Stimulated activated CD8-positive, alpha-beta memory T cell treated with anti-CD3 and anti-CD28 coated beads, Interleukin-4, amount 100 ng/mL, for 1 hour (primary cell): ENCODE measurements around the gene INSRR.

Experiments used
- DNase-seq, 2 donors: peaks; one replicate each; pipeline ENCODE4 v3.0.0-alpha.2; 2020; ENCODE audit warnings: low read depth in 2 of 2, low spot score in 1 of 2

Gene INSRR

GRCh38 chr1:156852418-156852874 lies 6.5 kb downstream of the INSRR start:
- no peak for DNase-seq

- no peak for DNase-seq
Measured at GRCh38 chr1:156851779-156852417, 7.0 kb downstream of the INSRR start.

- no peak for DNase-seq
Measured at GRCh38 chr1:156849151-156849496, 9.8 kb downstream of the INSRR start.

DNA sequence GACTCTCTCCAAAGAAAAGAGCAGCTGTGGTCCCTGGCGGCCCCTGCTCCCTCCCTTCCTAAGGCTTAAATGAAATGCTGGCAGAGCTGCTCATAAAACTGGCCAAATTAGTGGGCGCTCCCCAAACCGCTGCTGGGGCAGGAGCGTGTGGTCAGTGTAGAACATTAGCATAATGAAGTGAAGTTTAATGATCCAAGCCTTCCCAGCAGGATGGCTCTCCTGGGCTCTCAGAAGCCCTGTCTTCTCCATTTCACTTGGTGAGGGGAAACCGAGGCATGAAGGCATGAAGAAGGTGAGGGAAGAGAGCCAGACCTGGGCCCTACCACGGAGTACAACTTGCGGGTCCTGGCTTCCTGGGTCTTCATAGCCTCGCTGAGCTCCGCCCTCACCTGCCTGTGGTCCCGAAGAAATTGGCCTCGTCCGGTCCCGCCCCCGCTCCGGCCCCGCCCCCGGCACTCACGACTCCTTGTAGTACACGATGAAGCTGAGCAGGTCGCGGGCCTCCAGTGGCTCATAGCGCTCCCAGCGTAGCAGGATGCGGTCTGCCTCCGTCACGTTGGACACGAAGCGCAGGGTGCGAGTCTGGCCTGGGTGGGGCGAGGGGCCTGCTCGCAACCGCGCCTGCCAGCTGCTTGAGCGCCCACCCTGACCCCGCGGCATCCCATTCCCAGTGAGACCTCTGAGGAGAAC lies 10.3 kb downstream of the INSRR start:
- peak; percentile 45 to 50 for DNase-seq

GRCh38 chr1:156847591-156848460 lies 11.1 kb downstream of the INSRR start:
- DNase-seq: no peak

DNA sequence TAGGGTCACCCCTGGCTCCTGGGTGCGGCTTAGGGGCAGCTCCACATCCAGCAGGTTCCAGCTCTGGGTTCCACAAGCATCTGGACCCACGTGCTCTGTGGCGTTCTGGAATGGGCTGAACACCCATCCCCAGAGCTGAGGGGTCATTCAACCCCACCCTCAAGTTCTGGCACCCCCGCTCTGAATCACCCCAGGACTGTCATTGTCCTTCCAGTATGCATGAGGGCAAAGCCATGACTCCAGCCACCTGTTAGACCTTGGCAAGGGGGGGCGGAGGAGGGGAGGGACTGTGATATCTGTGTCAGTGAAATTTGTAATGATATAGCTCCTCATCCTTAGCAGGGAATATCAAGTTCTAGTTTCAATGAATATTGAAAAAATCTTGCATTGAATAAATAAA lies 12.3 kb downstream of the INSRR start:
- no peak for DNase-seq

- DNase-seq: no peak
Measured at GRCh38 chr1:156845953-156846545, 12.9 kb downstream of the INSRR start.

GRCh38 chr1:156845055-156845952 lies 13.6 kb downstream of the INSRR start:
- DNase-seq: no peak

GRCh38 chr1:156844638-156845037 lies 14.3 kb downstream of the INSRR start:
- no peak for DNase-seq

DNA sequence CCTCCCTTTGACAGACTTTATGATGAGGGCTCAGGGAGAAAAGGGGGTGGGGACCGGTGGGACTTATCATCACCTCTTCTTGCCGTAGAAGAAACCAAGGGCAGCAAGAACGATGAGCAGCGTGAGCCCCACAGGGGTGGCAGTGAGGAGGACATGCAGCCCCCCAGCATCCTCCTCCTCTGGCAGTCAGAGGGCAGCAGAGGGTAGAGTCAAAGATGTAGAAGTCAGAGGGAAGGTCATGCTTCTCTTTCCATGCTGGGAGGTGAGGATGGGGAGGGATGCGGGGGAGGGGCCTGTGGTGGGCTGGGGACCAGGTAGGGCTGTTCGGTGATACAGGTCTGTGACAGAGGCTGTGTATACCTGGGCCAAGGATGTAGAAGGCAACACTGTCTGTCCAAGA lies 14.8 kb downstream of the INSRR start:
- no peak for DNase-seq

GRCh38 chr1:156842618-156843300 lies 16.2 kb downstream of the INSRR start:
- DNase-seq: no peak

DNA sequence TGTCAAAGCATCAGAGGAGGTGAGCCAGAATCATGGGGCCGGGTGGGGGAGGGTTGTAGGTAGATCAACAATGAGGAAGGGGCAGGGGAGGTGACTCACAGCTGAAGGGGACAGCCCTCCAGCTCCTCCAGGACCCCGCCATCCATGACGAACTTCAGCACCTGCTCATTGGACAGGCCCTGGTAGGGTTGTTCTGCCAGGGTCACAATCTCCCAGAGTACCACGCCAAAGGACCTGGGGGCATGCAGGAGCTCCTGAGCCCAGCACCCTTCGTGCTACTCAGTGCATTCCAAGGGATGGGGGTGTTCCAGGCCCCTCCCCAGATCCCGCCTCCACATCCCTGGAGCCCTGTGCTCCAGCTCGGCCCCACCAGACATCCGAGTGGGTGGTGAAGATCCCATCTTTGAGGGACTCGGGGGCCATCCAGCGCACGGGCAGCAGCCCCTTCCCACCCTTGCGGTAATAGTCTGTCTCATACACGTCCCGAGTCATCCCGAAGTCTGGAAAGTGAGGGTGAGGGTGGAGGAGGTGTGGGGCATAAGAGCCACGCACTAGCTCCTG lies 17.5 kb downstream of the INSRR start:
- DNase-seq: no peak

DNA sequence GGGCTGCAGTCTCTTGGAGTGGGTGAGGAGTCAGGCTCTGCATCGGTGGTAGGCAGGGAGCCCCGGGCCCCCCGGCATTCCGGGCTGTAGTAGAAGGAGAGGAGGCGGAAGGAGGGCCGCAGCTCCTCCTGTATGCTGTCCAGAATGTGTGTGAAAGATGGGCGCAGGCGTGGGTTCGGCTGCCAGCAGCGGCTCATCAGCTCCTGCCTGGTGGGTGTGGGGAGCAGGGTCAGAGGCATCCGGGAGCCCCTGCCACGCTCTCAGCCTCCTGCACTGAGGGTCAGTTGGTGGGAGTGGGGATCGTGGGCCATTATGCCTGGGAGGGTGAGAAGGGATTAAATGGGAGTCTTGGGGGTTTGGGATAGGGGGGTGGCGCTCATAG lies 18.0 kb downstream of the INSRR start:
- DNase-seq: no peak

GRCh38 chr1:156840186-156840897 lies 18.6 kb downstream of the INSRR start:
- no peak for DNase-seq

- DNase-seq: no peak
Measured at GRCh38 chr1:156839426-156840109, 19.3 kb downstream of the INSRR start.

- DNase-seq: no peak
Measured at GRCh38 chr1:156838972-156839371, 19.9 kb downstream of the INSRR start.

- no peak for DNase-seq
Measured at GRCh38 chr1:156836892-156837291, 22.0 kb downstream of the INSRR start.

- no peak for DNase-seq
Measured at GRCh38 chr1:156836041-156836654, 22.8 kb downstream of the INSRR start.
